Measurements from ENCODE around the gene SCUBE3. TPM values are rescaled to one million over a fixed set of nuclear protein-coding genes. Genes with fewer than 3 reads are reported as not detected.

Gene SCUBE3
- 1 to 10 TPM in 2 of 6 donors, under 1 TPM in 4; under 0.01 to 1.2 (median 0.48) TPM for total RNA-seq

DNA sequence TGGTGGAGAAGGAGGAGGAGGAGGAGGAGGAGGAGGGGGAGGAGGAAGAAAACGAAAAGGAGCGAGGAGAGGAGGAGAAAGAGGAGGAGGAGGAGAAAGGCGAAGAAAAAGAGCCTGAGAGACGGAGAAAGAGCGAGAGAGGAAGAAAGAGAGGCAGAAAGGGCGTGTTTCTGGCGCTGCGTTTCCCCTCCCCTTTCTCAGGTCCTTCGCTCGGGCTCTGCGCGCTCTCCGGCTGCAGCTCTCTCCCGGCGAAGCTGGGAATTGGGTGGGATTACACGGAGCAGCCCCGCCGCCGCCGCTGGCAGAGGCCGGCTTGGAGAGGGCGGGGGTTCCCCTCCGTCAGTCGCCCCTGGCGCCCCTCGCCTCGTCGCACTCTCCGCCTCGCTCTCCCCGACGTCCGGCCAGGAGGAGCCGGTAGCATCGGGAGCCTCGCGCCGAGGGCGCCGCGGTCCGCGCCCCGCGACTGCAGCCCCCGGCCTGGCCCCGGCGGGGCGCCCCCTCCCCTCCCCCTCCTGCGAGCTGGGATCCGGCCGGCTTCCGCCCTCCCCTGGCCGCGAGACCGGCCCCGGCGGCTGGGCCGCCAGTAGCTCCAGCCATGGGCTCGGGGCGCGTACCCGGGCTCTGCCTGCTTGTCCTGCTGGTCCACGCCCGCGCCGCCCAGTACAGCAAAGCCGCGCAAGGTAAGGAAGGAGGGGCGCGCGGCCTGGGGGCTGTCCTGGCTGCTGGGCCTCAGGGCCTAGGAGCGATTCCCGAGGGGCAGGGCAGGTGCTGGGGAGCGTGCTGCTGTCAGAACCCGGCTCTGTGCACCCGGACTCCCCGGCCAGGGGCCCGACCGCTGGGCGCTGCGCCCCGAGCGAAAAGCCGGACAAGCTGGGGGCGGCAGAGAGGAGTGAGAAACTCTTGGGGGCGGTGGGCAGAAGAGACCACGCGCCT is at the start of gene SCUBE3:
TSS of gene SCUBE3 (plus strand) at position 133 of the 933 bp plus-strand sequence. CDS start at position 596, 463 bp downstream.
- H3K27me3 ChIP-seq = peaks cover 0 to 29% (median 11%) of the 10 kb centered on the region in 4 donors
- 0 to 2% methylated on average over 20 to 64 of the region's 89 CpGs for WGBS, 2 donors
- ATAC-seq (ENCODE audit: low FRiP score in 2 of 2) (peak in 1 of 2 donors; percentile 46), DNase-seq (peak in 1 of 2 donors; percentile 88)
- peak within 1 kb of the TSS; percentile 39 to 63 (median 52) for H3K4me3 ChIP-seq
- H3K36me3 ChIP-seq = no peaks in the 10 kb centered on the region
- H3K27ac ChIP-seq = no peak within 1 kb of the TSS
- TF ChIP-seq POLR2AphosphoS5 (IDR thresholded peaks at IDR 0.05) (no peak), POLR2A (IDR thresholded peaks at IDR 0.05) (no peak), EP300 (IDR thresholded peaks at IDR 0.05) (no peak)
- TF ChIP-seq, protein P1, sequence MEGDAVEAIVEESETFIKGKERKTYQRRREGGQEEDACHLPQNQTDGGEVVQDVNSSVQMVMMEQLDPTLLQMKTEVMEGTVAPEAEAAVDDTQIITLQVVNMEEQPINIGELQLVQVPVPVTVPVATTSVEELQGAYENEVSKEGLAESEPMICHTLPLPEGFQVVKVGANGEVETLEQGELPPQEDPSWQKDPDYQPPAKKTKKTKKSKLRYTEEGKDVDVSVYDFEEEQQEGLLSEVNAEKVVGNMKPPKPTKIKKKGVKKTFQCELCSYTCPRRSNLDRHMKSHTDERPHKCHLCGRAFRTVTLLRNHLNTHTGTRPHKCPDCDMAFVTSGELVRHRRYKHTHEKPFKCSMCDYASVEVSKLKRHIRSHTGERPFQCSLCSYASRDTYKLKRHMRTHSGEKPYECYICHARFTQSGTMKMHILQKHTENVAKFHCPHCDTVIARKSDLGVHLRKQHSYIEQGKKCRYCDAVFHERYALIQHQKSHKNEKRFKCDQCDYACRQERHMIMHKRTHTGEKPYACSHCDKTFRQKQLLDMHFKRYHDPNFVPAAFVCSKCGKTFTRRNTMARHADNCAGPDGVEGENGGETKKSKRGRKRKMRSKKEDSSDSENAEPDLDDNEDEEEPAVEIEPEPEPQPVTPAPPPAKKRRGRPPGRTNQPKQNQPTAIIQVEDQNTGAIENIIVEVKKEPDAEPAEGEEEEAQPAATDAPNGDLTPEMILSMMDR (IDR thresholded peaks at IDR 0.05) = no peak
- H3K9me3 ChIP-seq = no peaks in the 10 kb centered on the region
- H3K4me1 ChIP-seq = peaks cover 16 to 31% (median 20%) of the 10 kb centered on the region in 4 donors

DNA sequence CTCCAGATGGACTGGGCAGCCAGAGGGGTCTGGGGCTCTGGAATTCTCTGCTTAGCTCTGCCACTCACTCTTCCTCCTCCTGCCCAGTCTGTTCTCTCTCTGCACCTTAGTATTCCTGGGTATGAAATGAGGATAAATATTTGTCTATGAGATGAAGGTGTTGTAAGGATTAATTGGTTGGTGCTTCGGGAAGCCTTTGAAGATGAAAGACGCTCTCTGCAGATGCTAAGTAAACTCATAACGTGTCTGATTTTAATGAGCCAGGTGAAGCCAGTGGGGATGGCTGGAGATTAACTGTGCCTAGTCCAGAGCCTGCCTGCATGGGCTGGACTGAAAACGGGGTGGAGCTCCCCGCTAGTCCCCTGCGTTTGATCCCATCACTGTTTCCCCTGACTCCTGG is 49.5 kb upstream of the SCUBE3 start:
- TF ChIP-seq EP300 (IDR thresholded peaks at IDR 0.05) (no peak), POLR2AphosphoS5 (IDR thresholded peaks at IDR 0.05) (no peak), POLR2A (IDR thresholded peaks at IDR 0.05) (no peak)
- TF ChIP-seq, protein P1 (IDR thresholded peaks at IDR 0.05) = no peak
- Histone ChIP-seq H3K27ac (no peak overlapping the region), H3K27me3 (no peaks in the 10 kb centered on the region), H3K9me3 (no peaks in the 10 kb centered on the region), H3K4me3 (no peak overlapping the region), H3K36me3 (no peaks in the 10 kb centered on the region), H3K4me1 (peaks cover 0 to 26% (median 6%) of the 10 kb centered on the region in 4 donors)
- WGBS, 2 donors = 84 to 86% methylated on average over 3 to 6 of the region's 6 CpGs
- ATAC-seq (ENCODE audit: low FRiP score in 2 of 2) (no peak), DNase-seq (no peak)

DNA sequence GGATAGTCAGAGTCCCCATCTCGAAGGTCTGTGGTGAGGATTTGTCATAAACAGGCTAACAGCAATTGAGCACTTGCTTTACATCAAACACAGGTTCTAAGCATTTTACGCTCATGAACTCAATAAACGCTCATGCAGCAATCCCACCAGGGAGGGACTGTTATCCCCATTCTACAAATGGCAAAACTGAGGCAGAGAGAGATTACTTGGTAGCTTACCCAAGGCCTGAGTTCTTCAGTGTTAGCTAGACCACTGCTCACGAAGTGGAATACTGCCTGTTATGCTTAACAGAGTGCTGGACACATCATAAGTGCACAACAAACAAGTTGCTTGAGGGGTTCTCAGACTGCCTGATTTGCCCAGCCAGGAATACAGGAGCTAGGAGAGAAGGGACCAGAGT is 48.9 kb upstream of the SCUBE3 start:
- H3K4me1 ChIP-seq = peaks cover 0 to 26% (median 6%) of the 10 kb centered on the region in 4 donors
- DNase-seq = no peak
- H3K27me3 ChIP-seq = no peaks in the 10 kb centered on the region
- no peak for ATAC-seq (ENCODE audit: low FRiP score in 2 of 2)
- WGBS, 2 donors = 78 to 91% methylated on average over 4 of the region's 4 CpGs
- no peaks in the 10 kb centered on the region for H3K9me3 ChIP-seq
- no peaks in the 10 kb centered on the region for H3K36me3 ChIP-seq
- H3K27ac ChIP-seq = peak overlapping the region in 1 of 4 donors; percentile 3
- no peak overlapping the region for H3K4me3 ChIP-seq
- TF ChIP-seq, protein P1 (IDR thresholded peaks at IDR 0.05) = no peak
- no peak for TF ChIP-seq POLR2AphosphoS5 (IDR thresholded peaks at IDR 0.05)
- TF ChIP-seq EP300 (IDR thresholded peaks at IDR 0.05) = no peak
- no peak for TF ChIP-seq POLR2A (IDR thresholded peaks at IDR 0.05)

DNA sequence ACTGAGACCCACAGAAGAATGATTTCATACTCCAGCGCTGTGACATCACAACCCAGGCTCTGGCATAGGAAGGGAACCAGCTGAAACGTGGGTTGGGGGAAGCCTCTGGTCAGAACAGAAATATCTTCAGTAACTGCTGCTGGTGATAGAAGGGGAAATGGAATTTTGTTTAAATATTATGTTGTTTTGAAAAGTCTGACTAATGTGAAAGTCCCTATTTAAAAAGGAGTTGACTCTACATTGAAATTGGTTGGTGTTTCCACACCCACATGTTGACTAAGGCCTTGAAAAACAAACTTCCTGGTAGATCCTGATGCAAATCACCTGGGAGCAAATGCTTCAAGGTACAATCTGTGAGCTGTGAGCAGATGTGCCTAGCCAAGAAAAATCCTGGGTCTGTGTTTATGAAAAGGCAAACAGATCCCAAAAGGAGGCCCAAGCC is 48.1 kb upstream of the SCUBE3 start:
- WGBS, 2 donors = 74 to 87% methylated on average over 2 of the region's 2 CpGs
- H3K27me3 ChIP-seq = no peaks in the 10 kb centered on the region
- H3K9me3 ChIP-seq = no peaks in the 10 kb centered on the region
- H3K27ac ChIP-seq = peak overlapping the region in 2 of 4 donors; percentile 22 to 57
- no peak for ATAC-seq (ENCODE audit: low FRiP score in 2 of 2)
- H3K4me3 ChIP-seq = no peak overlapping the region
- H3K4me1 ChIP-seq = peaks cover 0 to 26% (median 3%) of the 10 kb centered on the region in 4 donors
- peak in 1 of 2 donors; percentile 37 for DNase-seq
- no peak for TF ChIP-seq EP300 (IDR thresholded peaks at IDR 0.05)
- TF ChIP-seq POLR2AphosphoS5 (IDR thresholded peaks at IDR 0.05) = no peak
- no peak for TF ChIP-seq POLR2A (IDR thresholded peaks at IDR 0.05)
- TF ChIP-seq, protein P1 (IDR thresholded peaks at IDR 0.05) = no peak
- H3K36me3 ChIP-seq = no peaks in the 10 kb centered on the region
